Parathyroid adenoma (tissue), 2 donors: ENCODE data around the gene USP2.

Experiments
- H2AFZ ChIP-seq: fragments of 300-600 bp; sonication (generic); one replicate; pipeline ENCODE4 v1.7.0; 2017; ENCODE audit warnings: antibody characterized with exemption, mild to moderate bottlenecking
- H3K27ac ChIP-seq: fragments of 300-600 bp; sonication (generic); one replicate; pipeline ENCODE4 v1.7.0; 2017
- H3K27me3 ChIP-seq: fragments of 300-600 bp; sonication (generic); one replicate; pipeline ENCODE4 v1.7.0; 2017; ENCODE audit warnings: low read length; ENCODE audit not compliant: control insufficient read depth, insufficient read depth
- H3K36me3 ChIP-seq: fragments of 300-600 bp; sonication (generic); one replicate; pipeline ENCODE4 v1.7.0; 2017; ENCODE audit warnings: low read length; ENCODE audit not compliant: control insufficient read depth, insufficient read depth
- H3K4me1 ChIP-seq: fragments of 300-600 bp; sonication (generic); one replicate; pipeline ENCODE4 v1.7.0; 2017; ENCODE audit warnings: control low read depth
- H3K4me2 ChIP-seq: fragments of 300-600 bp; sonication (generic); one replicate; pipeline ENCODE4 v1.7.0; 2017; ENCODE audit warnings: low read length
- H3K4me3 ChIP-seq: fragments of 300-600 bp; sonication (generic); one replicate; pipeline ENCODE4 v1.7.0; 2017; ENCODE audit warnings: low read depth, low read length
- H3K79me2 ChIP-seq: fragments of 300-600 bp; sonication (generic); one replicate; pipeline ENCODE4 v1.7.0; 2017; ENCODE audit warnings: control low read depth
- H3K9ac ChIP-seq: fragments of 300-600 bp; sonication (generic); one replicate; pipeline ENCODE4 v1.7.0; 2017; ENCODE audit warnings: mild to moderate bottlenecking
- H3K9me3 ChIP-seq: fragments of 300-600 bp; sonication (generic); one replicate; pipeline ENCODE4 v1.7.0; 2017; ENCODE audit warnings: low read length; ENCODE audit not compliant: control insufficient read depth
- CTCF ChIP-seq: fragments of 300-600 bp; sonication (generic); IDR thresholded peaks from one replicate; pipeline ENCODE4 v1.7.0; 2017; ENCODE audit warnings: antibody characterized with exemption, mild to moderate bottlenecking
- donor health status: primary hyperparathyroidism.

The USP2 gene

GRCh38 chr11:119351232-119351631, 30.3 kb downstream of the USP2 start:
- Histone ChIP-seq H3K4me3 (no peak overlapping the region), H3K9ac (no peak overlapping the region), H3K27ac (no peak overlapping the region), H3K4me2 (no peak overlapping the region), H3K4me1 (no peaks in the 10 kb centered on the region), H3K27me3 (no peaks in the 10 kb centered on the region), H2AFZ (no peak overlapping the region), H3K36me3 (no peaks in the 10 kb centered on the region), H3K79me2 (no peaks in the 10 kb centered on the region), H3K9me3 (no peaks in the 10 kb centered on the region)
- no peak for TF ChIP-seq CTCF

- H3K9me3 ChIP-seq: no peaks in the 10 kb centered on the region
- no peak overlapping the region for H3K9ac ChIP-seq
- no peak overlapping the region for H3K27ac ChIP-seq
- H3K79me2 ChIP-seq: no peaks in the 10 kb centered on the region
- no peaks in the 10 kb centered on the region for H3K36me3 ChIP-seq
- H3K4me1 ChIP-seq: no peaks in the 10 kb centered on the region
- H2AFZ ChIP-seq: no peak overlapping the region
- TF ChIP-seq CTCF: no peak
- H3K4me3 ChIP-seq: no peak overlapping the region
- no peak overlapping the region for H3K4me2 ChIP-seq
- H3K27me3 ChIP-seq: no peaks in the 10 kb centered on the region
Measured at GRCh38 chr11:119350302-119350701, 31.2 kb downstream of the USP2 start.

- H3K79me2 ChIP-seq: no peaks in the 10 kb centered on the region
- no peak overlapping the region for H3K4me2 ChIP-seq
- no peak overlapping the region for H3K4me3 ChIP-seq
- no peak overlapping the region for H3K27ac ChIP-seq
- H3K4me1 ChIP-seq: no peaks in the 10 kb centered on the region
- H2AFZ ChIP-seq: no peak overlapping the region
- TF ChIP-seq CTCF: no peak
- no peaks in the 10 kb centered on the region for H3K36me3 ChIP-seq
- no peaks in the 10 kb centered on the region for H3K27me3 ChIP-seq
- H3K9me3 ChIP-seq: no peaks in the 10 kb centered on the region
- no peak overlapping the region for H3K9ac ChIP-seq
Measured at GRCh38 chr11:119347940-119348605, 33.4 kb downstream of the USP2 start.

GRCh38 chr11:119347242-119347641, 34.2 kb downstream of the USP2 start:
- Histone ChIP-seq H3K27me3 (no peaks in the 10 kb centered on the region), H2AFZ (no peak overlapping the region), H3K9me3 (no peaks in the 10 kb centered on the region), H3K4me1 (no peaks in the 10 kb centered on the region), H3K4me3 (no peak overlapping the region), H3K4me2 (no peak overlapping the region), H3K79me2 (no peaks in the 10 kb centered on the region), H3K36me3 (no peaks in the 10 kb centered on the region), H3K27ac (no peak overlapping the region), H3K9ac (no peak overlapping the region)
- TF ChIP-seq CTCF: no peak

- no peaks in the 10 kb centered on the region for H3K36me3 ChIP-seq
- H2AFZ ChIP-seq: no peak within 1 kb of the TSS
- TF ChIP-seq CTCF: no peak
Measured at GRCh38 chr11:119346605-119347004, 34.9 kb downstream of the USP2 start, which contains the start of gene MFRP. Gene MFRP, minus strand, starts transcription at chr11:119346705. Its CDS starts 192 bp downstream, at chr11:119346513.

More at GRCh38 chr11:119346605-119347004, 34.9 kb downstream of the USP2 start, which contains the start of gene MFRP:
- Histone ChIP-seq H3K27me3 (no peaks in the 10 kb centered on the region), H3K4me3 (no peak within 1 kb of the TSS), H3K4me2 (no peak within 1 kb of the TSS), H3K79me2 (no peaks in the 10 kb centered on the region), H3K27ac (no peak within 1 kb of the TSS), H3K4me1 (no peaks in the 10 kb centered on the region), H3K9ac (no peak within 1 kb of the TSS), H3K9me3 (no peaks in the 10 kb centered on the region)
